Fibroblast of skin of right biceps (primary cell): ENCODE data around the gene PRKN.
A peak's percentile ranks its signal among the peaks of the same experiment; 100 is the strongest.

Experiments
- DNase-seq: peaks from one replicate; pipeline ENCODE4 v3.0.0-alpha.2; 2013

Gene PRKN

GRCh38 chr6:162157167-162157870, 570.2 kb downstream of the PRKN start:
- peak; percentile 10 for DNase-seq

GRCh38 chr6:162156146-162156545, 571.4 kb downstream of the PRKN start:
- DNase-seq, result peak; percentile 81

- no peak for DNase-seq
Measured at GRCh38 chr6:162154930-162155329, 572.6 kb downstream of the PRKN start.

GRCh38 chr6:162154001-162154400, 573.6 kb downstream of the PRKN start:
- no peak for DNase-seq

GRCh38 chr6:162153120-162153519, 574.4 kb downstream of the PRKN start:
- no peak for DNase-seq

GRCh38 chr6:162151021-162151665, 576.4 kb downstream of the PRKN start:
- DNase-seq, result peak; percentile 87

- no peak for DNase-seq
Measured at GRCh38 chr6:162150295-162150694, 577.3 kb downstream of the PRKN start.

- no peak for DNase-seq
Measured at GRCh38 chr6:162149786-162150185, 577.8 kb downstream of the PRKN start.

- no peak for DNase-seq
Measured at GRCh38 chr6:162147805-162148204, 579.8 kb downstream of the PRKN start.

GRCh38 chr6:162147281-162147680, 580.3 kb downstream of the PRKN start:
- no peak for DNase-seq

- DNase-seq, result no peak
Measured at GRCh38 chr6:162140251-162140852, 587.2 kb downstream of the PRKN start.

GRCh38 chr6:162125659-162126058, 601.9 kb downstream of the PRKN start:
- no peak for DNase-seq

GRCh38 chr6:162124710-162125435, 602.7 kb downstream of the PRKN start:
- peak; percentile 23 for DNase-seq

GRCh38 chr6:162123797-162124196, 603.8 kb downstream of the PRKN start:
- peak; percentile 26 for DNase-seq

- DNase-seq, result peak; percentile 67
Measured at GRCh38 chr6:162119341-162119740, 608.2 kb downstream of the PRKN start.

GRCh38 chr6:162118706-162119105, 608.9 kb downstream of the PRKN start:
- no peak for DNase-seq

GRCh38 chr6:162116902-162117525, 610.6 kb downstream of the PRKN start:
- peak; percentile 51 for DNase-seq

GRCh38 chr6:162109480-162110050, 618.0 kb downstream of the PRKN start:
- DNase-seq, result peak; percentile 68

- no peak for DNase-seq
Measured at GRCh38 chr6:162108041-162108440, 619.5 kb downstream of the PRKN start.

GRCh38 chr6:162100096-162100495, 627.5 kb downstream of the PRKN start:
- DNase-seq, result peak; percentile 52

GRCh38 chr6:162099685-162100084, 627.9 kb downstream of the PRKN start:
- peak; percentile 95 for DNase-seq

GRCh38 chr6:162092816-162093502, 634.6 kb downstream of the PRKN start:
- DNase-seq, result no peak
